A549 (cell line): ENCODE results near the gene KRTAP5-2. TPM values are rescaled to one million over a fixed set of nuclear protein-coding genes. Genes with fewer than 3 reads are reported as not detected.

Experiments
- ATAC-seq, 2 experiments: fragments of 200-7000 bp in 1 of 2; fragments of >200 bp in 1 of 2; cut with Nextera tagmentation in 1 of 2; cut with Tn5 transposase in 1 of 2; 3 replicates each; pipeline versions ENCODE4 v1.8.0 to v1.9.1; 2018 to 2020; ENCODE audit warnings: mild to moderate bottlenecking in 1 of 2, moderate library complexity in 1 of 2
- CTCF ChIA-PET: fragments of 300-600 bp; sonication (Branson Sonifier 250); formaldehyde crosslinking; extraction: SDS; loops from one replicate; lab custom pipeline; 2021; ENCODE audit warnings: antibody characterized with exemption, inconsistent platforms; lab: Yijun Ruan, JAX
- POLR2A ChIA-PET: fragments of 350-600 bp; formaldehyde crosslinking; extraction: SDS; loops from one replicate; lab custom pipeline; 2021; ENCODE audit warnings: antibody characterized with exemption, inconsistent platforms; lab: Yijun Ruan, JAX
- DNase-seq, 2 experiments: peaks; one replicate each; pipeline versions ENCODE4 v3.0.0 to v3.0.0-alpha.2; 2011 to 2016; ENCODE audit warnings: low read depth in 1 of 2, low spot score in 1 of 2
- FAIRE-seq: peaks from 2 replicates; lab custom pipeline; 2011; peaks lifted over from hg19 to GRCh38; lab: Jason Lieb, UNC
- H3K27ac ChIP-seq, 2 experiments: fragments of >200 bp; sonication (Bioruptor Twin); formaldehyde crosslinking; 3 replicates each; pipeline ENCODE4 v1.5.1; 2016 to 2017
- H3K4me1 ChIP-seq: fragments of >200 bp; sonication (Bioruptor Twin); formaldehyde crosslinking; 3 replicates; pipeline ENCODE4 v1.6.1; 2016
- H3K4me2 ChIP-seq: fragments of >200 bp; sonication (Bioruptor Twin); formaldehyde crosslinking; 3 replicates; pipeline ENCODE4 v1.6.1; 2016
- H3K4me3 ChIP-seq: fragments of >200 bp; sonication (Bioruptor Twin); formaldehyde crosslinking; 3 replicates; pipeline ENCODE4 v1.5.1; 2016
- H3K9me3 ChIP-seq: fragments of >200 bp; sonication (Bioruptor Twin); formaldehyde crosslinking; 3 replicates; pipeline ENCODE4 v1.6.1; 2016
- CBX8 ChIP-seq: fragments of 200-600 bp; sonication (generic); IDR thresholded peaks from 2 replicates; pipeline ENCODE4 v1.6.1; 2016
- CHD4 ChIP-seq: fragments of 200-600 bp; sonication (generic); IDR thresholded peaks from 2 replicates; pipeline ENCODE4 v1.6.1; 2016; ENCODE audit warnings: antibody characterized with exemption, mild to moderate bottlenecking, borderline replicate concordance
- ESRRA ChIP-seq: fragments of 150-350 bp; IDR thresholded peaks from 2 replicates; pipeline ENCODE4 v1.6.1; 2014; ENCODE audit warnings: mild to moderate bottlenecking, low read length, borderline replicate concordance
- FOXS1 ChIP-seq: fragments of 250-450 bp; sonication (Bioruptor Pico); IDR thresholded peaks from 2 replicates; pipeline ENCODE4 v1.5.0; 2020; ENCODE audit warnings: mild to moderate bottlenecking, moderate library complexity
- HMGXB4 ChIP-seq: fragments of 250-450 bp; sonication (Bioruptor Pico); IDR thresholded peaks from 2 replicates; pipeline ENCODE4 v1.5.0; 2021; ENCODE audit warnings: mild to moderate bottlenecking, moderate library complexity, borderline replicate concordance
- JUN ChIP-seq, 2 experiments: fragments of >200 bp; sonication (Bioruptor Twin); formaldehyde crosslinking; IDR thresholded peaks; 2 replicates in 1 of 2; 3 replicates in 1 of 2; pipeline ENCODE4 v1.6.1; 2016 to 2017
- MYC ChIP-seq: IDR thresholded peaks from 2 replicates; pipeline ENCODE4 v1.6.1; 2012; ENCODE audit warnings: mild to moderate bottlenecking, inconsistent platforms, low read length, improper control_type of control experiment, borderline replicate concordance
- NFE2L2 ChIP-seq: fragments of 150-350 bp; conservative IDR thresholded peaks from 2 replicates; pipeline ENCODE4 v1.6.1; 2014; ENCODE audit warnings: low read length
- RFX5 ChIP-seq: fragments of 450-650 bp; IDR thresholded peaks from 2 replicates; pipeline ENCODE4 v1.7.1; 2014; ENCODE audit warnings: antibody characterized with exemption, mild to moderate bottlenecking, moderate library complexity
- RNF2 ChIP-seq: fragments of 200-600 bp; sonication (generic); IDR thresholded peaks from 2 replicates; pipeline ENCODE4 v1.6.1; 2016; ENCODE audit warnings: low read depth, mild to moderate bottlenecking, antibody characterized with exemption, moderate library complexity, borderline replicate concordance
- SMC3 ChIP-seq: fragments of >200 bp; sonication (Bioruptor Twin); formaldehyde crosslinking; IDR thresholded peaks from 3 replicates; pipeline ENCODE4 v1.6.1; 2018; ENCODE audit warnings: inconsistent platforms
- ZFP36 ChIP-seq: fragments of 450-650 bp; IDR thresholded peaks from 2 replicates; pipeline ENCODE4 v1.6.1; 2014; ENCODE audit warnings: borderline replicate concordance; ENCODE audit not compliant: partially characterized antibody
- ZNF302 ChIP-seq: fragments of 250-450 bp; sonication (Bioruptor Pico); IDR thresholded peaks from 2 replicates; pipeline ENCODE4 v1.9.0; 2021; ENCODE audit warnings: inconsistent platforms, mild to moderate bottlenecking, moderate library complexity
- ZSCAN20 ChIP-seq: fragments of 250-450 bp; sonication (Bioruptor Pico); IDR thresholded peaks from 2 replicates; pipeline ENCODE4 v1.8.0; 2022; ENCODE audit warnings: mild to moderate bottlenecking, moderate library complexity
- WGBS: methylation state at CpG from one replicate; pipeline ENCODE4 v1.1.6; 2017; ENCODE audit errors: missing lambda C conversion rate; 5-methylcytosine and 5-hydroxymethylcytosine counted together
- polyA plus RNA-seq, 4 experiments: library from polyadenylated mRNA; depleted of rRNA in 3 of 4; stranded (reverse); fragments of >200 nt; fragmentation: RNase III in 1 of 4; extraction: RNeasy Plus Mini Kit Qiagen cat#74134 plus additional on column Dnase treatment in 1 of 4; gene quantifications; 2 replicates in 3 of 4; 3 replicates in 1 of 4; pipeline ENCODE4 v1.2.3, GENCODE V29; 2011 to 2017
- TF ChIP-seq, protein P1 (sequence below): fragments of >200 bp; sonication (Bioruptor Twin); formaldehyde crosslinking; IDR thresholded peaks from 2 replicates; pipeline ENCODE4 v1.6.1; 2016
- TF ChIP-seq, protein P2 (sequence below): fragments of 450-650 bp; IDR thresholded peaks from 2 replicates; pipeline ENCODE4 v1.6.1; 2014; ENCODE audit warnings: antibody characterized with exemption
- TF ChIP-seq, protein P3 (sequence below): fragments of 200-600 bp; sonication (generic); IDR thresholded peaks from 2 replicates; pipeline ENCODE4 v1.6.1; 2016; ENCODE audit warnings: antibody characterized with exemption, mild to moderate bottlenecking, moderate library complexity
- TF ChIP-seq, protein P4 (sequence below): fragments of >200 bp; sonication (Bioruptor Twin); formaldehyde crosslinking; IDR thresholded peaks from 3 replicates; pipeline ENCODE4 v1.6.1; 2016

Gene KRTAP5-2
- polyA plus RNA-seq, 2 of the 4 experiments (the other 2 are of a cell fraction): not detected

- no peak for TF ChIP-seq ZFP36
- no peak for TF ChIP-seq JUN (IDR thresholded peaks at IDR 0.05)
- no peak for FAIRE-seq
Measured at GRCh38 chr11:1623716-1624115, 25.6 kb upstream of the KRTAP5-2 start.

GRCh38 chr11:1622086-1622485 lies 24.0 kb upstream of the KRTAP5-2 start, which contains the start of gene KRTAP5-4:
Gene KRTAP5-4, minus strand, starts transcription at chr11:1622138. Its CDS starts 45 bp downstream, at chr11:1622093.
- no peak within 1 kb of the TSS for H3K27ac ChIP-seq
- CTCF ChIA-PET: no interaction called here
- no peak within 1 kb of the TSS for H3K4me3 ChIP-seq
- H3K9me3 ChIP-seq: no peaks in the 10 kb centered on the region
- ATAC-seq: no peak
- DNase-seq: no peak
- TF ChIP-seq MYC: no peak
- TF ChIP-seq ZSCAN20 (CRISPR knock-in tag): no peak
- TF ChIP-seq, protein P1, sequence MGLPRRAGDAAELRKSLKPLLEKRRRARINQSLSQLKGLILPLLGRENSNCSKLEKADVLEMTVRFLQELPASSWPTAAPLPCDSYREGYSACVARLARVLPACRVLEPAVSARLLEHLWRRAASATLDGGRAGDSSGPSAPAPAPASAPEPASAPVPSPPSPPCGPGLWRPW: no peak
- TF ChIP-seq RNF2: no peak
- TF ChIP-seq NFE2L2: no peak
- no peak for TF ChIP-seq CHD4
- TF ChIP-seq ZNF302: no peak
- no peak for TF ChIP-seq FOXS1
- no peak for TF ChIP-seq JUN (IDR thresholded peaks at IDR 0.05)
- no peak for TF ChIP-seq RFX5
- TF ChIP-seq SMC3: no peak
- TF ChIP-seq, protein P2, sequence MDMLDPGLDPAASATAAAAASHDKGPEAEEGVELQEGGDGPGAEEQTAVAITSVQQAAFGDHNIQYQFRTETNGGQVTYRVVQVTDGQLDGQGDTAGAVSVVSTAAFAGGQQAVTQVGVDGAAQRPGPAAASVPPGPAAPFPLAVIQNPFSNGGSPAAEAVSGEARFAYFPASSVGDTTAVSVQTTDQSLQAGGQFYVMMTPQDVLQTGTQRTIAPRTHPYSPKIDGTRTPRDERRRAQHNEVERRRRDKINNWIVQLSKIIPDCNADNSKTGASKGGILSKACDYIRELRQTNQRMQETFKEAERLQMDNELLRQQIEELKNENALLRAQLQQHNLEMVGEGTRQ: no peak
- TF ChIP-seq ESRRA: no peak
- TF ChIP-seq, protein P3, sequence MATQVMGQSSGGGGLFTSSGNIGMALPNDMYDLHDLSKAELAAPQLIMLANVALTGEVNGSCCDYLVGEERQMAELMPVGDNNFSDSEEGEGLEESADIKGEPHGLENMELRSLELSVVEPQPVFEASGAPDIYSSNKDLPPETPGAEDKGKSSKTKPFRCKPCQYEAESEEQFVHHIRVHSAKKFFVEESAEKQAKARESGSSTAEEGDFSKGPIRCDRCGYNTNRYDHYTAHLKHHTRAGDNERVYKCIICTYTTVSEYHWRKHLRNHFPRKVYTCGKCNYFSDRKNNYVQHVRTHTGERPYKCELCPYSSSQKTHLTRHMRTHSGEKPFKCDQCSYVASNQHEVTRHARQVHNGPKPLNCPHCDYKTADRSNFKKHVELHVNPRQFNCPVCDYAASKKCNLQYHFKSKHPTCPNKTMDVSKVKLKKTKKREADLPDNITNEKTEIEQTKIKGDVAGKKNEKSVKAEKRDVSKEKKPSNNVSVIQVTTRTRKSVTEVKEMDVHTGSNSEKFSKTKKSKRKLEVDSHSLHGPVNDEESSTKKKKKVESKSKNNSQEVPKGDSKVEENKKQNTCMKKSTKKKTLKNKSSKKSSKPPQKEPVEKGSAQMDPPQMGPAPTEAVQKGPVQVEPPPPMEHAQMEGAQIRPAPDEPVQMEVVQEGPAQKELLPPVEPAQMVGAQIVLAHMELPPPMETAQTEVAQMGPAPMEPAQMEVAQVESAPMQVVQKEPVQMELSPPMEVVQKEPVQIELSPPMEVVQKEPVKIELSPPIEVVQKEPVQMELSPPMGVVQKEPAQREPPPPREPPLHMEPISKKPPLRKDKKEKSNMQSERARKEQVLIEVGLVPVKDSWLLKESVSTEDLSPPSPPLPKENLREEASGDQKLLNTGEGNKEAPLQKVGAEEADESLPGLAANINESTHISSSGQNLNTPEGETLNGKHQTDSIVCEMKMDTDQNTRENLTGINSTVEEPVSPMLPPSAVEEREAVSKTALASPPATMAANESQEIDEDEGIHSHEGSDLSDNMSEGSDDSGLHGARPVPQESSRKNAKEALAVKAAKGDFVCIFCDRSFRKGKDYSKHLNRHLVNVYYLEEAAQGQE: no peak
- TF ChIP-seq HMGXB4 (CRISPR knock-in tag): no peak
- TF ChIP-seq, protein P4, sequence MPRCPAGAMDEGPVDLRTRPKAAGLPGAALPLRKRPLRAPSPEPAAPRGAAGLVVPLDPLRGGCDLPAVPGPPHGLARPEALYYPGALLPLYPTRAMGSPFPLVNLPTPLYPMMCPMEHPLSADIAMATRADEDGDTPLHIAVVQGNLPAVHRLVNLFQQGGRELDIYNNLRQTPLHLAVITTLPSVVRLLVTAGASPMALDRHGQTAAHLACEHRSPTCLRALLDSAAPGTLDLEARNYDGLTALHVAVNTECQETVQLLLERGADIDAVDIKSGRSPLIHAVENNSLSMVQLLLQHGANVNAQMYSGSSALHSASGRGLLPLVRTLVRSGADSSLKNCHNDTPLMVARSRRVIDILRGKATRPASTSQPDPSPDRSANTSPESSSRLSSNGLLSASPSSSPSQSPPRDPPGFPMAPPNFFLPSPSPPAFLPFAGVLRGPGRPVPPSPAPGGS: no peak
- no peak for TF ChIP-seq CBX8
- no peak within 1 kb of the TSS for H3K4me2 ChIP-seq
- 0% methylated on average over 1 of the region's 1 CpG for WGBS
- POLR2A ChIA-PET: no interaction called here
- no peak for FAIRE-seq
- H3K4me1 ChIP-seq: no peaks in the 10 kb centered on the region

More at GRCh38 chr11:1623716-1624115, 25.6 kb upstream of the KRTAP5-2 start:
- ChIA-PET CTCF (interaction anchor here (1.1 to 1.7 kb wide), 5 partner anchors 49 to 378 kb away, joined by 4 to 8 read pairs (median 4); no protein-coding TSS in a partner anchor), POLR2A (no interaction called here)
- no peak overlapping the region for H3K4me3 ChIP-seq
- ATAC-seq (no peak), DNase-seq (no peak)
- no peak overlapping the region for H3K4me2 ChIP-seq
- 89% methylated on average over 9 of the region's 9 CpGs for WGBS
- H3K4me1 ChIP-seq: no peaks in the 10 kb centered on the region
- no peak overlapping the region for H3K27ac ChIP-seq
- no peaks in the 10 kb centered on the region for H3K9me3 ChIP-seq
